ENCODE data around the gene SLC2A3.

- TF ChIP-seq CTCF (conservative IDR thresholded peaks at IDR 0.05; ENCODE audit: low read depth in 2 of 2) (no peak), EZH2phosphoT487 (IDR thresholded peaks at IDR 0.05; ENCODE audit: unreplicated experiment) (no peak), JUNB (IDR thresholded peaks at IDR 0.05; ENCODE audit: unreplicated experiment) (no peak), REST (IDR thresholded peaks at IDR 0.05; ENCODE audit: unreplicated experiment) (no peak), EZH2 (IDR thresholded peaks at IDR 0.05; ENCODE audit: low read depth, unreplicated experiment) (no peak), POLR2AphosphoS5 (IDR thresholded peaks at IDR 0.05; ENCODE audit: low read depth) (no peak), ETS1 (IDR thresholded peaks at IDR 0.05) (no peak), CREB1 (CRISPR knock-in tag; IDR thresholded peaks at IDR 0.05; ENCODE audit: low read depth) (no peak), STAT1 (IDR thresholded peaks at IDR 0.05; ENCODE audit: unreplicated experiment) (no peak)
- TF ChIP-seq, protein P1, sequence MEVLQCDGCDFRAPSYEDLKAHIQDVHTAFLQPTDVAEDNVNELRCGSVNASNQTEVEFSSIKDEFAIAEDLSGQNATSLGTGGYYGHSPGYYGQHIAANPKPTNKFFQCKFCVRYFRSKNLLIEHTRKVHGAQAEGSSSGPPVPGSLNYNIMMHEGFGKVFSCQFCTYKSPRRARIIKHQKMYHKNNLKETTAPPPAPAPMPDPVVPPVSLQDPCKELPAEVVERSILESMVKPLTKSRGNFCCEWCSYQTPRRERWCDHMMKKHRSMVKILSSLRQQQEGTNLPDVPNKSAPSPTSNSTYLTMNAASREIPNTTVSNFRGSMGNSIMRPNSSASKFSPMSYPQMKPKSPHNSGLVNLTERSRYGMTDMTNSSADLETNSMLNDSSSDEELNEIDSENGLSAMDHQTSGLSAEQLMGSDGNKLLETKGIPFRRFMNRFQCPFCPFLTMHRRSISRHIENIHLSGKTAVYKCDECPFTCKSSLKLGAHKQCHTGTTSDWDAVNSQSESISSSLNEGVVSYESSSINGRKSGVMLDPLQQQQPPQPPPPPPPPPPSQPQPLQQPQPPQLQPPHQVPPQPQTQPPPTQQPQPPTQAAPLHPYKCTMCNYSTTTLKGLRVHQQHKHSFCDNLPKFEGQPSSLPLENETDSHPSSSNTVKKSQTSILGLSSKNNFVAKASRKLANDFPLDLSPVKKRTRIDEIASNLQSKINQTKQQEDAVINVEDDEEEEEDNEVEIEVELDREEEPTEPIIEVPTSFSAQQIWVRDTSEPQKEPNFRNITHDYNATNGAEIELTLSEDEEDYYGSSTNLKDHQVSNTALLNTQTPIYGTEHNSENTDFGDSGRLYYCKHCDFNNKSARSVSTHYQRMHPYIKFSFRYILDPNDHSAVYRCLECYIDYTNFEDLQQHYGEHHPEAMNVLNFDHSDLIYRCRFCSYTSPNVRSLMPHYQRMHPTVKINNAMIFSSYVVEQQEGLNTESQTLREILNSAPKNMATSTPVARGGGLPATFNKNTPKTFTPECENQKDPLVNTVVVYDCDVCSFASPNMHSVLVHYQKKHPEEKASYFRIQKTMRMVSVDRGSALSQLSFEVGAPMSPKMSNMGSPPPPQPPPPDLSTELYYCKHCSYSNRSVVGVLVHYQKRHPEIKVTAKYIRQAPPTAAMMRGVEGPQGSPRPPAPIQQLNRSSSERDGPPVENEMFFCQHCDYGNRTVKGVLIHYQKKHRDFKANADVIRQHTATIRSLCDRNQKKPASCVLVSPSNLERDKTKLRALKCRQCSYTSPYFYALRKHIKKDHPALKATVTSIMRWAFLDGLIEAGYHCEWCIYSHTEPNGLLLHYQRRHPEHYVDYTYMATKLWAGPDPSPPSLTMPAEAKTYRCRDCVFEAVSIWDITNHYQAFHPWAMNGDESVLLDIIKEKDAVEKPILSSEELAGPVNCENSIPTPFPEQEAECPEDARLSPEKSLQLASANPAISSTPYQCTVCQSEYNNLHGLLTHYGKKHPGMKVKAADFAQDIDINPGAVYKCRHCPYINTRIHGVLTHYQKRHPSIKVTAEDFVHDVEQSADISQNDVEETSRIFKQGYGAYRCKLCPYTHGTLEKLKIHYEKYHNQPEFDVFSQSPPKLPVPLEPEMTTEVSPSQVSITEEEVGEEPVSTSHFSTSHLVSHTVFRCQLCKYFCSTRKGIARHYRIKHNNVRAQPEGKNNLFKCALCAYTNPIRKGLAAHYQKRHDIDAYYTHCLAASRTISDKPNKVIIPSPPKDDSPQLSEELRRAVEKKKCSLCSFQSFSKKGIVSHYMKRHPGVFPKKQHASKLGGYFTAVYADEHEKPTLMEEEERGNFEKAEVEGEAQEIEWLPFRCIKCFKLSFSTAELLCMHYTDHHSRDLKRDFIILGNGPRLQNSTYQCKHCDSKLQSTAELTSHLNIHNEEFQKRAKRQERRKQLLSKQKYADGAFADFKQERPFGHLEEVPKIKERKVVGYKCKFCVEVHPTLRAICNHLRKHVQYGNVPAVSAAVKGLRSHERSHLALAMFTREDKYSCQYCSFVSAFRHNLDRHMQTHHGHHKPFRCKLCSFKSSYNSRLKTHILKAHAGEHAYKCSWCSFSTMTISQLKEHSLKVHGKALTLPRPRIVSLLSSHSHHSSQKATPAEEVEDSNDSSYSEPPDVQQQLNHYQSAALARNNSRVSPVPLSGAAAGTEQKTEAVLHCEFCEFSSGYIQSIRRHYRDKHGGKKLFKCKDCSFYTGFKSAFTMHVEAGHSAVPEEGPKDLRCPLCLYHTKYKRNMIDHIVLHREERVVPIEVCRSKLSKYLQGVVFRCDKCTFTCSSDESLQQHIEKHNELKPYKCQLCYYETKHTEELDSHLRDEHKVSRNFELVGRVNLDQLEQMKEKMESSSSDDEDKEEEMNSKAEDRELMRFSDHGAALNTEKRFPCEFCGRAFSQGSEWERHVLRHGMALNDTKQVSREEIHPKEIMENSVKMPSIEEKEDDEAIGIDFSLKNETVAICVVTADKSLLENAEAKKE (CRISPR knock-in tag; IDR thresholded peaks at IDR 0.05), result no peak
These were observed 37.5 kb upstream of the SLC2A3 start for GRCh38 chr12:7973457-7973825.
